ENCODE data around the gene PACSIN2.
"Not testable (repeated sequence)": the region's sequence is repeated elsewhere in the genome, so short reads cannot be mapped to it uniquely, and the experiment has no call there.

GRCh38 chr22:42936680-42937079 is 78.3 kb downstream of the PACSIN2 start:
- TF ChIP-seq EP300, CTCF (IDR thresholded peaks at IDR 0.05): not testable (repeated sequence)
